B cell (primary cell): Measurements from ENCODE around the gene PRKD2.

Experiments
- EZH2 ChIP-seq: IDR thresholded peaks from 2 replicates; pipeline ENCODE4 v1.6.1; 2012; ENCODE audit warnings: borderline replicate concordance, low read depth, mild to moderate bottlenecking, moderate library complexity, low read length; ENCODE audit not compliant: insufficient read depth, poor library complexity, severe bottlenecking
- TF ChIP-seq, protein P1 (sequence below): fragments of 200-600 bp; IDR thresholded peaks from one replicate; pipeline ENCODE4 v1.8.0; 2022; ENCODE audit warnings: antibody characterized with exemption, mild to moderate bottlenecking

DNA sequence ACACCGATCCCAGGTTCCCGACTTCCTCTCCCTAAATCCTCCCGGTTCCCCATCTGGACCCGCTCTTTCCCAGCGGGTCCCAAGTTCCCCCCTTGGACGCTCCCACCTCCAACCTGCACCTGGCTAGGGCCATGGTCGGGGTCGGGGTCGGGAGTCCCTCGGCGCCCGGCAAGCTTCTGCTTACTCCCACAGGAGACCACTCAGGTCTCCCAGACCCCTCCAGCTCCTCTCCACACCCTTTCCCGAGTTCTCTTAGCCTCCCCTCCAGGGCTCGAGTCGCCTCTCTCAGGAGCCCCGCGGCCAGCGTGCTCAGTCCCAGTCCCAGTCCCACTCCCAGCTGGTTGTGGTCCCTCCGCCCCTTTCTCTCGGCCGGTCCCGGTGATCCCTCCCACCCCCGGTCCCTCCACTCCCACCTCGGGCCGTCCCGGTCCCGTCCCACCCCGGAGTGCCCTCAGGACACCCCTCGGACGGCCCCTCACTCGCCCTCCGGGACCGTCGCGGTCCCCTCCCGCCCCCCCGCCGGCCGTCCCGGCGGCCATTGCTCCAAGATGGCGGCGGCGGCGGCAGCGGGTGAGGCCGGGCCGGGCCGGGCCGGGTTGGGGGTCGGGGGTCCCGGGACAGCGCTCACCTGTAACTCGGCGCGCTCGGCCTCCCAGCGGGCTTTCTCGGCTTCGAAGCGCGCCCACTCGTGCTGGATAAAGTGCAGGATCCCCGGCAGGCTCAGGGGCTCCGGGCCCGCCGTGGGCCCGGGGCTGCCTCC, 28.8 kb upstream of the PRKD2 start, which contains the start of gene FKRP:
- TF ChIP-seq, protein P1, sequence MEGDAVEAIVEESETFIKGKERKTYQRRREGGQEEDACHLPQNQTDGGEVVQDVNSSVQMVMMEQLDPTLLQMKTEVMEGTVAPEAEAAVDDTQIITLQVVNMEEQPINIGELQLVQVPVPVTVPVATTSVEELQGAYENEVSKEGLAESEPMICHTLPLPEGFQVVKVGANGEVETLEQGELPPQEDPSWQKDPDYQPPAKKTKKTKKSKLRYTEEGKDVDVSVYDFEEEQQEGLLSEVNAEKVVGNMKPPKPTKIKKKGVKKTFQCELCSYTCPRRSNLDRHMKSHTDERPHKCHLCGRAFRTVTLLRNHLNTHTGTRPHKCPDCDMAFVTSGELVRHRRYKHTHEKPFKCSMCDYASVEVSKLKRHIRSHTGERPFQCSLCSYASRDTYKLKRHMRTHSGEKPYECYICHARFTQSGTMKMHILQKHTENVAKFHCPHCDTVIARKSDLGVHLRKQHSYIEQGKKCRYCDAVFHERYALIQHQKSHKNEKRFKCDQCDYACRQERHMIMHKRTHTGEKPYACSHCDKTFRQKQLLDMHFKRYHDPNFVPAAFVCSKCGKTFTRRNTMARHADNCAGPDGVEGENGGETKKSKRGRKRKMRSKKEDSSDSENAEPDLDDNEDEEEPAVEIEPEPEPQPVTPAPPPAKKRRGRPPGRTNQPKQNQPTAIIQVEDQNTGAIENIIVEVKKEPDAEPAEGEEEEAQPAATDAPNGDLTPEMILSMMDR = no peak
- no peak for TF ChIP-seq EZH2
